ENCODE data around the gene SLC44A2.

GRCh38 chr19:10681658-10682057 is 56.3 kb downstream of the SLC44A2 start:
- no peak for TF ChIP-seq CTCF (IDR thresholded peaks at IDR 0.05 in 8 of 11, conservative IDR thresholded peaks at IDR 0.05 in 3 of 11)
- no peak for TF ChIP-seq POLR2A (IDR thresholded peaks at IDR 0.05)
